ENCODE data around the gene TRIM7.

DNA sequence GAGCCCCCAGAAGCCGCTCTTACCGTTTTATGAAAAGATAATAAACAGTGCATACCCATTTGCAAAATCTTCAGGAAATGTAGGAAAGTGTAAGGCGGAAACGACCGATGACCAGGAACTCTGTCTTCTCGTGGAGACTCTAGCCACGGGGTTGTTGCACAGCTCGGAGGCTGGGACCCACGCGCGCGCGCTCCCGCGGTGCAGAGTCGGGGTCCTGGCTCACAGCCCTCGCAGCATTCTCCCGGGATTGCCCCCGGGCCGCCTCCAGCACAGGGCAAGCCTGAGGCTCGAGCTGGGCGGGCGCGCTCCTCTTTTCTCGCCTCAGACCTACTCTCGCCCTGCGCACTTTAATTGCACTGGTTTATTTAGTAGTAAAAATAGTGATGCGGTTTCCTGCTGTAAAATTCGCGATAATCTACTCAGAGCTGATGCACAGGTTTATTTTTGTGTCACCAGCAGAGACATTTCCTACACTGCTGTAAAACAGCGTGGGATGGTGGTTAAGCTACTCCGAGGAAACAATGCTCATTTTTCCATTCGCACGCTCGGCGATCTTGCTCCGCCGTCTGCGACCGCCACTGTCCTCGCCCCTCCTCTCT lies 15.5 kb downstream of the TRIM7 start:
- TF ChIP-seq EZH2 (IDR thresholded peaks at IDR 0.05; ENCODE audit: low read length, unreplicated experiment), result no peak
- TF ChIP-seq, protein P1, sequence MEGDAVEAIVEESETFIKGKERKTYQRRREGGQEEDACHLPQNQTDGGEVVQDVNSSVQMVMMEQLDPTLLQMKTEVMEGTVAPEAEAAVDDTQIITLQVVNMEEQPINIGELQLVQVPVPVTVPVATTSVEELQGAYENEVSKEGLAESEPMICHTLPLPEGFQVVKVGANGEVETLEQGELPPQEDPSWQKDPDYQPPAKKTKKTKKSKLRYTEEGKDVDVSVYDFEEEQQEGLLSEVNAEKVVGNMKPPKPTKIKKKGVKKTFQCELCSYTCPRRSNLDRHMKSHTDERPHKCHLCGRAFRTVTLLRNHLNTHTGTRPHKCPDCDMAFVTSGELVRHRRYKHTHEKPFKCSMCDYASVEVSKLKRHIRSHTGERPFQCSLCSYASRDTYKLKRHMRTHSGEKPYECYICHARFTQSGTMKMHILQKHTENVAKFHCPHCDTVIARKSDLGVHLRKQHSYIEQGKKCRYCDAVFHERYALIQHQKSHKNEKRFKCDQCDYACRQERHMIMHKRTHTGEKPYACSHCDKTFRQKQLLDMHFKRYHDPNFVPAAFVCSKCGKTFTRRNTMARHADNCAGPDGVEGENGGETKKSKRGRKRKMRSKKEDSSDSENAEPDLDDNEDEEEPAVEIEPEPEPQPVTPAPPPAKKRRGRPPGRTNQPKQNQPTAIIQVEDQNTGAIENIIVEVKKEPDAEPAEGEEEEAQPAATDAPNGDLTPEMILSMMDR (conservative IDR thresholded peaks at IDR 0.05; ENCODE audit: low read depth, low read length), result no peak
